Esophagus muscularis mucosa (tissue), 4 donors: ENCODE measurements around the gene ISG20L2.

ENCODE experiments used
- CTCF ChIP-seq, 3 experiments: fragments of 200-600 bp in 2 of 3; fragments of 450-650 bp in 1 of 3; sonication (generic) in 2 of 3; IDR thresholded peaks; one replicate each; pipeline ENCODE4 v1.5.1; 2017 to 2019; ENCODE audit warnings: antibody characterized with exemption in 3 of 3, mild to moderate bottlenecking in 2 of 3, moderate library complexity in 1 of 3
- EP300 ChIP-seq: sonication (generic); formaldehyde crosslinking; IDR thresholded peaks from one replicate; pipeline ENCODE4 v1.6.1; 2017; ENCODE audit warnings: antibody characterized with exemption
- POLR2A ChIP-seq: fragments of 450-650 bp; IDR thresholded peaks from one replicate; pipeline ENCODE4 v1.6.1; 2017; ENCODE audit warnings: antibody characterized with exemption, moderate library complexity, mild to moderate bottlenecking, low read depth
- POLR2AphosphoS5 ChIP-seq, 2 donors: sonication (generic); formaldehyde crosslinking; IDR thresholded peaks; one replicate each; pipeline ENCODE4 v1.6.1; 2017; ENCODE audit warnings: antibody characterized with exemption in 2 of 2

- no peak for TF ChIP-seq CTCF (IDR thresholded peaks at IDR 0.05)
- no peak for TF ChIP-seq POLR2A
- no peak for TF ChIP-seq EP300
- no peak for TF ChIP-seq POLR2AphosphoS5 (IDR thresholded peaks at IDR 0.05)
Measured at GRCh38 chr1:156742801-156743200, 14.2 kb upstream of the ISG20L2 start.
